ENCODE results near the gene ZNF573.
A peak's percentile ranks its signal among the peaks of the same experiment; 100 is the strongest.

ZNF573 gene

GRCh38 chr19:37692956-37693620, 86.3 kb downstream of the ZNF573 start:
- no peak for DNase-seq

- peak; percentile 19 for DNase-seq
Observed at GRCh38 chr19:37691881-37692504, 87.4 kb downstream of the ZNF573 start.

All from inflammatory macrophage treated with lipopolysaccharide for 4 hours (primary cell).